Thoracic aorta (tissue), 2 donors: Measurements from ENCODE around the gene FRRS1. TPM values are rescaled to one million over a fixed set of nuclear protein-coding genes. Genes with fewer than 3 reads are reported as not detected.

Experiments used
- ATAC-seq: fragments of 150-250 bp; one replicate; pipeline ENCODE4 v1.8.0; 2017; ENCODE audit warnings: low read depth; ENCODE audit not compliant: insufficient number of reproducible peaks, low FRiP score
- DNase-seq: peaks from one replicate; pipeline ENCODE4 v3.0.0-alpha.2; 2020; ENCODE audit warnings: low spot score
- H3K27ac ChIP-seq, 2 donors: fragments of 200-600 bp; sonication (generic); 1 replicate in 1 of 2; 2 replicates in 1 of 2; pipeline ENCODE4 v1.5.1; 2016; ENCODE audit warnings: mild to moderate bottlenecking in 2 of 2, moderate library complexity in 2 of 2
- H3K27me3 ChIP-seq: fragments of 200-600 bp; sonication (generic); replicated peaks from 2 replicates; pipeline ENCODE4 v1.6.0; 2016; ENCODE audit warnings: mild to moderate bottlenecking; ENCODE audit not compliant: insufficient read depth
- H3K36me3 ChIP-seq: fragments of 200-600 bp; sonication (generic); one replicate; pipeline ENCODE4 v1.5.1; 2016
- H3K4me1 ChIP-seq, 2 donors: fragments of 200-600 bp; sonication (generic); 1 replicate in 1 of 2; 2 replicates in 1 of 2; pipeline versions ENCODE4 v1.5.1 to v1.6.0; 2016; ENCODE audit warnings: low read depth in 2 of 2, mild to moderate bottlenecking in 1 of 2; ENCODE audit not compliant: control insufficient read depth in 1 of 2
- H3K4me3 ChIP-seq: fragments of 200-600 bp; sonication (generic); 2 replicates; pipeline ENCODE4 v1.5.1; 2016; ENCODE audit warnings: mild to moderate bottlenecking
- H3K9me3 ChIP-seq: fragments of 200-600 bp; sonication (generic); 2 replicates; pipeline ENCODE4 v1.5.1; 2016
- CTCF ChIP-seq: fragments of 200-600 bp; sonication (generic); IDR thresholded peaks from one replicate; pipeline ENCODE4 v1.5.1; 2019; ENCODE audit warnings: antibody characterized with exemption
- total RNA-seq, 2 donors: library from RNA; depleted of rRNA; stranded (reverse); fragments of >200 nt; gene quantifications; one replicate each; pipeline versions ENCODE4 v1.1.0 to v1.2.3, GENCODE V29; 2016

Gene FRRS1
- total RNA-seq, 2 donors from 2014 or later = 6.1 to 7.6 TPM

GRCh38 chr1:99768104-99768503 lies 1.7 kb upstream of the FRRS1 start:
- Histone ChIP-seq H3K27ac (no peak overlapping the region), H3K4me3 (no peak overlapping the region)
- ATAC-seq = no peak

GRCh38 chr1:99764909-99765308 lies 1.5 kb downstream of the FRRS1 start:
- Histone ChIP-seq H3K27me3 (no peaks in the 10 kb centered on the region), H3K4me1 (peaks cover 12 to 40% of the 10 kb centered on the region in 2 donors), H3K27ac (peak overlapping the region in 1 of 2 donors; percentile 11), H3K9me3 (no peaks in the 10 kb centered on the region), H3K4me3 (no peak overlapping the region), H3K36me3 (no peaks in the 10 kb centered on the region)
- ATAC-seq = no peak
- DNase-seq = no peak
- no peak for TF ChIP-seq CTCF

More at GRCh38 chr1:99768104-99768503, 1.7 kb upstream of the FRRS1 start:
- TF ChIP-seq CTCF = no peak
- DNase-seq = no peak
- no peaks in the 10 kb centered on the region for H3K27me3 ChIP-seq
- peaks cover 25 to 47% of the 10 kb centered on the region in 2 donors for H3K4me1 ChIP-seq
- no peaks in the 10 kb centered on the region for H3K36me3 ChIP-seq
- H3K9me3 ChIP-seq = no peaks in the 10 kb centered on the region

- Histone ChIP-seq H3K27me3 (no peaks in the 10 kb centered on the region), H3K36me3 (no peaks in the 10 kb centered on the region), H3K4me3 (no peak overlapping the region), H3K27ac (peak overlapping the region in 1 of 2 donors; percentile 11), H3K4me1 (peaks cover 12 to 40% of the 10 kb centered on the region in 2 donors), H3K9me3 (no peaks in the 10 kb centered on the region)
- DNase-seq (no peak), ATAC-seq (no peak)
- TF ChIP-seq CTCF = no peak
Measured at GRCh38 chr1:99764439-99764838, 2.0 kb downstream of the FRRS1 start.

GRCh38 chr1:99763956-99764355 lies 2.5 kb downstream of the FRRS1 start:
- H3K4me3 ChIP-seq = no peak overlapping the region

GRCh38 chr1:99761774-99762173 lies 4.7 kb downstream of the FRRS1 start:
- H3K27ac ChIP-seq = peak overlapping the region in 1 of 2 donors; percentile 23

More at GRCh38 chr1:99763956-99764355, 2.5 kb downstream of the FRRS1 start:
- Histone ChIP-seq H3K4me1 (peaks cover 12 to 39% of the 10 kb centered on the region in 2 donors), H3K9me3 (no peaks in the 10 kb centered on the region), H3K27me3 (no peaks in the 10 kb centered on the region), H3K36me3 (no peaks in the 10 kb centered on the region), H3K27ac (no peak overlapping the region)
- no peak for TF ChIP-seq CTCF
- DNase-seq (no peak), ATAC-seq (no peak)

More at GRCh38 chr1:99761774-99762173, 4.7 kb downstream of the FRRS1 start:
- peaks cover 6 to 17% of the 10 kb centered on the region in 2 donors for H3K4me1 ChIP-seq
- no peaks in the 10 kb centered on the region for H3K9me3 ChIP-seq
- DNase-seq (no peak), ATAC-seq (no peak)
- no peaks in the 10 kb centered on the region for H3K27me3 ChIP-seq
- H3K36me3 ChIP-seq = no peaks in the 10 kb centered on the region
- H3K4me3 ChIP-seq = no peak overlapping the region
- TF ChIP-seq CTCF = no peak
